Measurements from ENCODE around the gene NRN1.

DNA sequence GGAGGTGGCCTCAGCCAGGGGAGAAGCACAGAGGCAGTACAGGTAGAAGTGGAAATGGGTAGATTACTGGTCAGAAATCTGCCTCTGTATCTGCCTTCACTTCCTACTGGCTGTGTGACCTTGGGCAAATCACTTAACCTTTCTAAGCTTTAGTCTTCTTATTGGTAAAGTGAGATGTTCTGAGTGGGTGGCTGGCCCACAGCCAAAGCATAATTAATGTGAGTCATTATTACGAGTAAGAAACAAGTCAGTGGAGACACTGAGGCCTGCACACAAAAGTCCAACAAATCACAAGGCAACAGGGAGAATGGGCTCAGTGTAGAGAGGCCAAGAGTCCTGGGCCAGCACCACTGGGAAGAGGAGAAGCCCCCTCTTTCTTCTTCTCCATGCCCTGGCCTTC lies 39.1 kb downstream of the NRN1 start:
- TF ChIP-seq SIN3A (IDR thresholded peaks at IDR 0.05; ENCODE audit: borderline replicate concordance, low read depth, low read length) = no peak
- no peak for TF ChIP-seq ELF1 (IDR thresholded peaks at IDR 0.05)
- no peak for TF ChIP-seq SMC3 (IDR thresholded peaks at IDR 0.05; ENCODE audit: low read depth, low read length)
- no peak for TF ChIP-seq MEF2A (IDR thresholded peaks at IDR 0.05; ENCODE audit: borderline replicate concordance, low read depth)
- TF ChIP-seq YY1 (IDR thresholded peaks at IDR 0.05; ENCODE audit: low read depth) = no peak
- TF ChIP-seq, protein P1, sequence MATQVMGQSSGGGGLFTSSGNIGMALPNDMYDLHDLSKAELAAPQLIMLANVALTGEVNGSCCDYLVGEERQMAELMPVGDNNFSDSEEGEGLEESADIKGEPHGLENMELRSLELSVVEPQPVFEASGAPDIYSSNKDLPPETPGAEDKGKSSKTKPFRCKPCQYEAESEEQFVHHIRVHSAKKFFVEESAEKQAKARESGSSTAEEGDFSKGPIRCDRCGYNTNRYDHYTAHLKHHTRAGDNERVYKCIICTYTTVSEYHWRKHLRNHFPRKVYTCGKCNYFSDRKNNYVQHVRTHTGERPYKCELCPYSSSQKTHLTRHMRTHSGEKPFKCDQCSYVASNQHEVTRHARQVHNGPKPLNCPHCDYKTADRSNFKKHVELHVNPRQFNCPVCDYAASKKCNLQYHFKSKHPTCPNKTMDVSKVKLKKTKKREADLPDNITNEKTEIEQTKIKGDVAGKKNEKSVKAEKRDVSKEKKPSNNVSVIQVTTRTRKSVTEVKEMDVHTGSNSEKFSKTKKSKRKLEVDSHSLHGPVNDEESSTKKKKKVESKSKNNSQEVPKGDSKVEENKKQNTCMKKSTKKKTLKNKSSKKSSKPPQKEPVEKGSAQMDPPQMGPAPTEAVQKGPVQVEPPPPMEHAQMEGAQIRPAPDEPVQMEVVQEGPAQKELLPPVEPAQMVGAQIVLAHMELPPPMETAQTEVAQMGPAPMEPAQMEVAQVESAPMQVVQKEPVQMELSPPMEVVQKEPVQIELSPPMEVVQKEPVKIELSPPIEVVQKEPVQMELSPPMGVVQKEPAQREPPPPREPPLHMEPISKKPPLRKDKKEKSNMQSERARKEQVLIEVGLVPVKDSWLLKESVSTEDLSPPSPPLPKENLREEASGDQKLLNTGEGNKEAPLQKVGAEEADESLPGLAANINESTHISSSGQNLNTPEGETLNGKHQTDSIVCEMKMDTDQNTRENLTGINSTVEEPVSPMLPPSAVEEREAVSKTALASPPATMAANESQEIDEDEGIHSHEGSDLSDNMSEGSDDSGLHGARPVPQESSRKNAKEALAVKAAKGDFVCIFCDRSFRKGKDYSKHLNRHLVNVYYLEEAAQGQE (IDR thresholded peaks at IDR 0.05; ENCODE audit: low read depth, low read length) = no peak
- TF ChIP-seq, protein P2, sequence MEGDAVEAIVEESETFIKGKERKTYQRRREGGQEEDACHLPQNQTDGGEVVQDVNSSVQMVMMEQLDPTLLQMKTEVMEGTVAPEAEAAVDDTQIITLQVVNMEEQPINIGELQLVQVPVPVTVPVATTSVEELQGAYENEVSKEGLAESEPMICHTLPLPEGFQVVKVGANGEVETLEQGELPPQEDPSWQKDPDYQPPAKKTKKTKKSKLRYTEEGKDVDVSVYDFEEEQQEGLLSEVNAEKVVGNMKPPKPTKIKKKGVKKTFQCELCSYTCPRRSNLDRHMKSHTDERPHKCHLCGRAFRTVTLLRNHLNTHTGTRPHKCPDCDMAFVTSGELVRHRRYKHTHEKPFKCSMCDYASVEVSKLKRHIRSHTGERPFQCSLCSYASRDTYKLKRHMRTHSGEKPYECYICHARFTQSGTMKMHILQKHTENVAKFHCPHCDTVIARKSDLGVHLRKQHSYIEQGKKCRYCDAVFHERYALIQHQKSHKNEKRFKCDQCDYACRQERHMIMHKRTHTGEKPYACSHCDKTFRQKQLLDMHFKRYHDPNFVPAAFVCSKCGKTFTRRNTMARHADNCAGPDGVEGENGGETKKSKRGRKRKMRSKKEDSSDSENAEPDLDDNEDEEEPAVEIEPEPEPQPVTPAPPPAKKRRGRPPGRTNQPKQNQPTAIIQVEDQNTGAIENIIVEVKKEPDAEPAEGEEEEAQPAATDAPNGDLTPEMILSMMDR (IDR thresholded peaks at IDR 0.05) = no peak

All from SK-N-SH (cell line).